Measurements from ENCODE around the gene DCDC1.

Gene DCDC1

GRCh38 chr11:31231601-31232000 lies 137.9 kb downstream of the DCDC1 start:
- no peak for DNase-seq

- no peak for DNase-seq
Observed at GRCh38 chr11:31218847-31219246, 150.7 kb downstream of the DCDC1 start.

GRCh38 chr11:31214372-31214771 lies 155.2 kb downstream of the DCDC1 start:
- no peak for DNase-seq

DNA sequence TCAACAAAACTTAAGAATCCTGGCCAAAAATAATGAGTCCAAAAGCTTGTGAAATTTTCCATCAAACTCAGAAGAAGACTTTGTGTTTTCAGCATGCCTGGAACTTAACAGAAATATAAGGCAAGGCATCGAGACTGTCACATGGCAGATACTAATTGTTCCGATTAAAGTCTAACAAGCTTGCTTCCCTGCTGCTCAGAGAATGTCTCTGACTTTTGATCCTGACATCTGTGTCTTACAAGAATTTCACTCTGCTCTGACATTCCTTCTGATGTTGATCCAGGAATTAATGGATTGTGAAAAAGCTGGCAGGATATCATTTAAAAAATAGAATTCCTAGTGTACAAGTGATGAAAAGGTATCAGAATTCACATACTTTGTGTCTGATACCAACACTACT lies 170.2 kb downstream of the DCDC1 start:
- DNase-seq: no peak

GRCh38 chr11:31173926-31174680 lies 195.4 kb downstream of the DCDC1 start:
- DNase-seq: no peak

GRCh38 chr11:31160504-31161422 lies 208.8 kb downstream of the DCDC1 start:
- DNase-seq: no peak

DNA sequence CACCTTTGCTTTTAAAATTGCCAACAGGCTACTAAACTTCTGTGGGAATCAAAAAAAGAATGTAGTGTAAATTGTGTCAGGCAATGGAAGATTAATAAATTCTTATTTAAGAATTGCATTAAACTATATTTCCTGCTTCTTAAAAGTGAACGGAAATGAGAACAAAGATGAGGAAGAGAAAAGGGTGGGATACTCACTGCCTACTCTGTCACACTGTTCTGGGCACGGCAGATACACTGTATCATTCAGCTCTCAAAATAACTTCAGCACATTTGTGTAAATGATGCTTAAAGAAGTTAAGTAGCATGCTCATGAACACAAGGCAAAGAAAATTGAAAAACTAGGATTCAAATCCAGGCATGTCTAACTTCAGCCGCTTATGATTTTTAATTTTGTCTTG lies 218.7 kb downstream of the DCDC1 start:
- DNase-seq: no peak

DNA sequence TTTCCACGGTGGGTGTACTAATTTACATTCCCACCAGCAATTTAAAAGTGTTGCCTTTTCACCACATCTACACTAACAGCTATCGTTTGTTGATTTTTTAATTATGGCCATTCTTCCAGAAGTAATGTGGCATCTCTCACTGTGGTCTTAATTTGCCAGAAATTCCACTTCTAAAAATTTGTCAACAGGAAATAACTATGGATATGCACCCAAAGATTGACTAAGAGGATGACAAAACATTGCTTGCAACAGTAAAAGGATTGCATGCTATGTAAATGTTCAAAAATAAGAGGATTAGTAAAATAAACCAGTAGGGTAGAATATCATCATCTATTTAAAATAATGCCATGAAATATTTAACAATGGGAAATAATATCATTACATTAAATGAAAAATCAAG lies 219.5 kb downstream of the DCDC1 start:
- DNase-seq: no peak

GRCh38 chr11:31141789-31142188 lies 227.8 kb downstream of the DCDC1 start:
- no peak for DNase-seq

DNA sequence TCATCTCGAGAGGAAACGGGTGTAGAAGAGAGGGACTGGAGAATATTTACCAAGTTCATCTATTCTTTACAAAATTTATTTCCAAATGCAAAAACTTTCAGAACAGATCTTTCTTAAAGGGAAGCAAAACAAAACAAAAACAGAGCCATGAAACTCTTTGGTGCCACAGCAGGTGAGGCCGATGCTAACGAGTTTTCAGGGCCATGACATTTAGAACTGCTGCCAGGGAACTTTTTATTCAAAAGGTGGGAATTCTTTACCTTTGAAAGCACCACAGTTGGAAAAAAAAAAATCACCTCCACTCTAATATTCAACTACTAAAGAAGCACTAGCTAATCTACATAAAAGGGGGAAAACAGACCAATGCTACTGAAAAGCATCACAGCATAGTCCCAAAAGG lies 230.1 kb downstream of the DCDC1 start:
- DNase-seq: no peak

GRCh38 chr11:31132531-31133421 lies 236.8 kb downstream of the DCDC1 start:
- no peak for DNase-seq

DNA sequence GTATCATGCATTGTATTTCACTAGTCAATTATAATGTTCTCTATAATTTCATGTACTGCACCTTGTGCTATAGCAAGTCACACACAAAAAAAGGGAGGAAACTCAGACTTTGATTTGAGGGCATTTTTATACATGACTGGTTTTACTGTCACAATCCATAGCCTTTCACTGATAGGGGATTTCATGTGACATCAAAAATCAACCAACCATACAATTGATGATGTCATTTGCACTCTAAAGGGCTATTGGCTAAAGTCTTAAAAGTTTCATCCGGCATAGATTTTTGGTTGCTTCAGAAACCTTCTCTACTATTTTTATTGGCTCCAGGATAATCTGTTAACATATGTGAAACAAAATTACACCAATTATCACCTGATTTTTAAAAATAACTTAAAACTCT lies 237.8 kb downstream of the DCDC1 start:
- no peak for DNase-seq

- no peak for DNase-seq
Observed at GRCh38 chr11:31127290-31127689, 242.2 kb downstream of the DCDC1 start.

DNA sequence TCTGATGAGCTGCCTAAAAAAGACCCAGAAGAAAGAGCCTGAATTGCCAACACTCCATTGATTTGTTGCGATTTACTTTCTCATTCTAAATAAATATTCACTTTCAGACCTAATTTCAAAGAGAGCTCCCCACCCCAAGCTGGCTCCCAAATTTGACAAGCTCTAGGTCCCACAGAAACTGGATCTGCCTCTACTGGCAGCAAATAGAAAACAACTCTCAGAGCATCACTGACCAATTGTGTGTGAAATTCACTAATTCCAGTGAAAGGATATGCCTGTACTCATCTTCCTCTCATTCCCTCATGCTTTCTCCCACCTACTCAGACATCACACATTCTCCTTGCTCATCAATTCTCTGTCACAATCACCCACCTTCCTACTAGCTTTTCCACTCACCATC lies 249.1 kb downstream of the DCDC1 start:
- no peak for DNase-seq

DNA sequence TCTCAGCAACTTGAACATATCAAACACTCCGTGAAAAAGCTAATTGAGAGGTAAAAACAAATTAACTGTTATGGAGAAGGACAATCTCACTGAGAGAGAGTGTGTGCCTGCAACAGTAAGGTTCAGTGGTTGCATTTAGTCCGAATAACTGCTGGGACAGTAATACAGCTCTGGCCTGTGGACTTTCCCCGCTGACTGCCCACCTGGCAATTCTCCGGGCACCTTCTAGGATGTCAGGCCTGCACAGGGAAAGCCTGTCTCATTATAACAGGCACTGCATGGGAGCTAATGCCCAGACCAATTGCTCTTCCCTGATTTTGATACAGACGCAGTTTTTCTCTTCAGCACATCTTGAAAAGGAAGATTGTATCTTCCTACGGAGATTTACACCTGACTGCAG lies 251.0 kb downstream of the DCDC1 start:
- no peak for DNase-seq

GRCh38 chr11:31117038-31117437 lies 252.5 kb downstream of the DCDC1 start:
- no peak for DNase-seq

DNA sequence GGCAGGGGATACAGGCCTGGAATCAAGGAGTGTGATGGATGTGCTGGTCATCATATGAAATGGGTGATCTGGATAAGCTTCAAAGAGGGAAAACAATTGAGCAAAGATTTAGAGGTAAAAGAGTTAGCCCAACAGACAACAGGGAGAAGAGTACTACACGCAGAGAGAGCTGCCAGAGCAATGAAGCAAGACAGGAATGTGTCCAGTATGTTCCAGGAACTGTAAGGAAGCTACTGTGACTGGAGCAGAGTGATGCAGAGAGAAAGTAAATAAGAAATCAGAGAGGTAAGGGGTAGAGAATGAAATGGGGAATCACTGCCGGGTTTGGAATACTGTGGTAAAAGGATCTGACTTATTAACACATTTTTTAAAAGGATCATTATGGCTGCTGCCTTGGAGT lies 255.1 kb downstream of the DCDC1 start:
- no peak for DNase-seq

- DNase-seq: no peak
Observed at GRCh38 chr11:31110830-31111229, 258.7 kb downstream of the DCDC1 start.

DNA sequence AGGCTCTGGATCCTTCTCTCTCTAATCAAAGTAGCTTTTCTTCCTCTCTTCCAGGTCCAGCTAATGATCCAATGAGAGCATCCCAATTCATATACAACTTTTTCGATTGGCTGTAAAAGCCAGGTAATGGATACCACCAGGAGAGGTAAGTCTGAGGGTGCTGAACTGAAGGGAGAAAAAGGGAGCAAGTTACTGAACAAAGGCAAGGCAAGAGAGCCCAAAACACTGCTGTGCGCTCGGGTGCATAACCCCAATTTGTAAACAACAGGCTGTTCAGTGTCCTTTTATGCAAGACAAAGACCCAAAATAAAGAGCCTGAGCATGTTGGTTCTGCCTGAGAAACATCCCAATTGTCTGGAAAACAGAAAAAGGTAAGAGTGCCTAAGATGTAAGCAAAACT lies 260.1 kb downstream of the DCDC1 start:
- DNase-seq: no peak

DNA sequence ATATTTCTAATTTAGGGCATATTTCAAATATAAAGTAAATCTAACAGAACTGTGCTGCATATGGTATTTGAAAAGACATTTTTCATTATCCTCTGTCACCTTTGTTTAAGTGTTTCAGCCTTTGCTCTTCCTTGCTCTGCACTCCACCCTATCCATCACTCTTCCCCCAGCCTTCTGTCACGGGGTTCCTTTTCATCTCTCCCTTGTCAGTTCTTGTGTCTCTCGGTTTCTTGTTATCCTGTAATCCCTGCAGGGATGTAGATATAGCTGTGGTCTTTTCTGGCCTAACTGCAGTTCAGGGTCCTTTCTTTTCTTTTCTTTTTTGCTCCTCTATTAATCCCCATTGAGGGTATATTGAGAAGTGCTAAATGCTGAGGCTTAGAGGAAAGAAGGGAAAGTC lies 261.9 kb downstream of the DCDC1 start:
- no peak for DNase-seq

- peak; percentile 23 to 70 for DNase-seq
Observed at GRCh38 chr11:31106968-31107576, 262.5 kb downstream of the DCDC1 start.

DNA sequence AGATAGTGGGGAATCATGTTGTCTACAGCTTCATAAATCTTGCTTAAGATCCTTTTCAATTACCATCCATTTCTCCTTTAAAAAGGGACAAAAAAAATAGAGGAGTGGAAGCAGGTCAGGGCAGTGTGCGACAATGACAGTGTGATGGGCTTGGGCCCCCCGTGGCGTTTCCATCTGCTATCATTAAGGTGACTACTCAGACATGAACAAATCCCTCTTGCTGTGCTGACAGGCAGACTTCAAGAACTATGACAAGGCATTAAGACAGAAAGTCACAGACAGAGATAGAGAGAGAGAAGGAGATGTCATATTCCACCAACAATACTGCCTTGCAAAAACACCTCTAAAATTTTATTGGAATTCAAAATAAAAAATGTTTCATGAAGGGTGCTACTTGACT lies 263.2 kb downstream of the DCDC1 start:
- DNase-seq: peak in 1 of 2 experiments; percentile 4

DNA sequence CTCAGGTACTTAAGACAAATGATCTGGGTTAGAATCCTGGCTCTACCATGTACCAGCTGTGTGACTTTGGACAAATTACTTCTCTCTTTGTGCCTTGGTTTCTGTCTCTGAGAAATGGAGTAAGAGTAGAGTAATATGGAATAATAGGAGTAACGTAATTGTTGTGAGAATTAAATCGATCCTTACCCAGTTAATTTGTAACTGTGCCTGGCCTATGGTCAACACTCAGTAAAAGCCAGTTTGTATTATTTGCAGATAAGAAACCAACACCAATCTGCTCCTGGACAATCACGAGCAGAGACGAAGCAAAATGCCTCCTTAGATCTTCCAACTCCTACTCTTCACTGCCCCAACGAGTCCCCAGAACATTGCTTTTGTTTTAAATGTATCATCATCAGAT lies 266.7 kb downstream of the DCDC1 start:
- no peak for DNase-seq
